Loucy (cell line): ENCODE results near the gene SLC5A10.
A peak's percentile ranks its signal among the peaks of the same experiment; 100 is the strongest.

ENCODE experiments used
- H2AFZ ChIP-seq: fragments of 200-600 bp; sonication (generic); 2 replicates; pipeline ENCODE4 v1.6.0; 2016; ENCODE audit warnings: antibody characterized with exemption, mild to moderate bottlenecking, low read length, moderate library complexity
- H3F3A ChIP-seq: fragments of 200-600 bp; 2 replicates; pipeline ENCODE4 v1.6.0; 2016; ENCODE audit warnings: antibody characterized with exemption, low read depth, mild to moderate bottlenecking
- H3K27me3 ChIP-seq: fragments of 200-600 bp; sonication (generic); 2 replicates; pipeline ENCODE4 v1.6.1; 2014; ENCODE audit warnings: low read length, mild to moderate bottlenecking; ENCODE audit not compliant: insufficient read depth, poor library complexity, severe bottlenecking
- H3K36me3 ChIP-seq: fragments of 200-600 bp; sonication (generic); 2 replicates; pipeline ENCODE4 v1.6.1; 2016; ENCODE audit warnings: low read length; ENCODE audit not compliant: insufficient read depth
- H3K4me1 ChIP-seq: fragments of 200-600 bp; sonication (generic); 2 replicates; pipeline ENCODE4 v1.5.1; 2014; ENCODE audit warnings: low read length, mild to moderate bottlenecking; ENCODE audit not compliant: insufficient read depth, poor library complexity, severe bottlenecking
- H3K4me2 ChIP-seq: fragments of 200-600 bp; sonication (generic); 2 replicates; pipeline ENCODE4 v1.6.0; 2014; ENCODE audit warnings: antibody characterized with exemption, low read length, low read depth, mild to moderate bottlenecking; ENCODE audit not compliant: poor library complexity, severe bottlenecking
- H3K4me3 ChIP-seq: fragments of 200-600 bp; sonication (generic); 2 replicates; pipeline ENCODE4 v1.5.1; 2014; ENCODE audit warnings: low read length, mild to moderate bottlenecking, mixed read lengths; ENCODE audit not compliant: poor library complexity, severe bottlenecking
- H3K79me2 ChIP-seq: fragments of 200-600 bp; sonication (generic); 2 replicates; pipeline ENCODE4 v1.6.1; 2014; ENCODE audit warnings: low read length; ENCODE audit not compliant: insufficient read depth
- H3K9ac ChIP-seq: fragments of 200-600 bp; sonication (generic); 2 replicates; pipeline ENCODE4 v1.6.0; 2014; ENCODE audit warnings: mild to moderate bottlenecking, low read depth, low read length, moderate library complexity; ENCODE audit not compliant: poor library complexity, severe bottlenecking
- H3K9me2 ChIP-seq: fragments of 200-600 bp; sonication (generic); replicated peaks from 2 replicates; pipeline ENCODE4 v1.6.1; 2016; ENCODE audit warnings: low read depth, low read length, mixed read lengths
- H3K9me3 ChIP-seq: fragments of 200-600 bp; sonication (generic); 2 replicates; pipeline ENCODE4 v1.6.1; 2014; ENCODE audit warnings: mild to moderate bottlenecking, antibody characterized with exemption, low read length, low read depth; ENCODE audit not compliant: insufficient read depth
- H4K20me1 ChIP-seq: fragments of 200-600 bp; sonication (generic); 2 replicates; pipeline ENCODE4 v1.6.0; 2014; ENCODE audit warnings: antibody characterized with exemption, low read length, mild to moderate bottlenecking; ENCODE audit not compliant: insufficient read depth, poor library complexity, severe bottlenecking
- CTCF ChIP-seq: fragments of 200-600 bp; sonication (generic); conservative IDR thresholded peaks from 2 replicates; pipeline ENCODE4 v1.5.1; 2014; ENCODE audit warnings: mild to moderate bottlenecking, antibody characterized with exemption, low read length
- EZH2phosphoT487 ChIP-seq: fragments of 200-600 bp; IDR thresholded peaks from 2 replicates; pipeline ENCODE4 v1.6.1; 2018; ENCODE audit warnings: antibody characterized with exemption, mild to moderate bottlenecking, moderate library complexity, borderline replicate concordance

Gene SLC5A10

DNA sequence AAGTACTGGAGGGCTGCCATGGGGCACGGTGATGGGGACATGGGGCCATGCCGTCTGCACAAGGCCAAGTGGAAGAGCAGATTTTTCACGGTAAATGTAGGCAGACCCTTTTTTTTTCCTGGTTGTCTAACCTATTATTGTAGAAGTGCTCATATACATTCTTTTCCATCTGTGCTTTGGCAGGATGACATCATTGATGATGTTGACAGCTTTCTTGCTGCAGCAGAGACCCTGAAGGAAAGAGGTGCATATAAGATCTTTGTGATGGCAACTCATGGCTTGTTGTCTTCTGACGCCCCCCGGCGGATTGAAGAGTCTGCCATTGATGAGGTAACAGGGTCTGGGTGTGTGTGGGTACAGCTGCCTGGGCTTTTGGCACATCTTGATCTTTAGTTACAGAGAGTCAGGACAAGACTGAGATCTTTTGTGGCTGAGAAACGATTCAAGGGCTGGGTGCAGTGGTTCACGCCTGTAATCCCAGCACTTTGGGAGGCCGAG lies 23.3 kb upstream of the SLC5A10 start:
- peaks cover 15% of the 10 kb centered on the region for H3K4me1 ChIP-seq
- no peaks in the 10 kb centered on the region for H3F3A ChIP-seq
- TF ChIP-seq CTCF (peak; percentile 31; the same call in 1 of the 2 replicates), EZH2phosphoT487 (no peak)
- no peak overlapping the region for H3K9ac ChIP-seq
- no peak overlapping the region for H2AFZ ChIP-seq
- H3K4me3 ChIP-seq, result no peak overlapping the region
- no peaks in the 10 kb centered on the region for H3K9me2 ChIP-seq
- H3K27me3 ChIP-seq, result no peaks in the 10 kb centered on the region
- no peaks in the 10 kb centered on the region for H3K9me3 ChIP-seq
- H4K20me1 ChIP-seq, result no peaks in the 10 kb centered on the region
- H3K4me2 ChIP-seq, result no peak overlapping the region
- H3K36me3 ChIP-seq, result peaks cover 60% of the 10 kb centered on the region
- H3K79me2 ChIP-seq, result peaks cover 16% of the 10 kb centered on the region

DNA sequence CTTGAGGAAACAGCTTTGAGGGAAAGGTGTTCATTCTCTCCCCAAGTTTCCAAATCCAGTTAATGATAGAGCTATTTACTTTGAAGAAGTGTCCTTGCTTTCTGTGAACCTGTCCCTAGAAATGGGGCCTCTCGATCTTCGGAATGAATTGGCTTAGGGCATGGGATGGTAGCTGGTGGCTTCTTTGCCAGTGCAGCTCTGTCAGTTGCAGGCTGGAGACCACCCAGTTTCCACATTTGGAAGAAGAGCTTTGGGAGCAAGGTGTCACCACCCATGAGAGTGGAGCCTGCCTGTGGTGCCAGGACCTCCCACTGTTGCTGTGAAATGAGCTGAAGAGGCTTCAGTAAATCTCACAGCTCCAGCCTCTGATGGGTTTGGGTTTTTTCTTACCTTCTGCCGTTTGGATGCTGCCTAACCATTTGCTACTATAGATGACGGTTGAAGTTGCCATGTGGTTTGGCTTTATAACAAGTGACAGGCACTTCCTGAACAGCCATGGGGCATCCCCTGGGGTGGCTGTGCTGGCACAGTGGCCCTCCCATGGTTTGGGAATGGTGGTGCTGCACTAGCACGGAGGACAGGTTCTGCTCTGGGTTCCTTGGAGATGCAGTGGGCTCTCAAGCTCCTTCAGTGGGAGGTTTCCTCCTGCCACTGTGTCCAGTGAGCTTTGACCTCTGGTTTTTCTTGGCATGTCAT lies 19.5 kb upstream of the SLC5A10 start:
- Histone ChIP-seq H4K20me1 (no peaks in the 10 kb centered on the region), H3K4me3 (no peak overlapping the region), H3K9ac (peak overlapping the region; percentile 4), H3K27me3 (no peaks in the 10 kb centered on the region), H3K9me3 (no peaks in the 10 kb centered on the region), H3K4me2 (no peak overlapping the region), H2AFZ (no peak overlapping the region), H3K9me2 (no peaks in the 10 kb centered on the region), H3K4me1 (peaks cover 10% of the 10 kb centered on the region), H3K79me2 (0 out of 2 replicates have a peak, but pooled peaks cover 3% of the 10 kb centered on the region), H3F3A (no peaks in the 10 kb centered on the region), H3K36me3 (peaks cover 42% of the 10 kb centered on the region)
- TF ChIP-seq EZH2phosphoT487 (no peak), CTCF (no peak)

DNA sequence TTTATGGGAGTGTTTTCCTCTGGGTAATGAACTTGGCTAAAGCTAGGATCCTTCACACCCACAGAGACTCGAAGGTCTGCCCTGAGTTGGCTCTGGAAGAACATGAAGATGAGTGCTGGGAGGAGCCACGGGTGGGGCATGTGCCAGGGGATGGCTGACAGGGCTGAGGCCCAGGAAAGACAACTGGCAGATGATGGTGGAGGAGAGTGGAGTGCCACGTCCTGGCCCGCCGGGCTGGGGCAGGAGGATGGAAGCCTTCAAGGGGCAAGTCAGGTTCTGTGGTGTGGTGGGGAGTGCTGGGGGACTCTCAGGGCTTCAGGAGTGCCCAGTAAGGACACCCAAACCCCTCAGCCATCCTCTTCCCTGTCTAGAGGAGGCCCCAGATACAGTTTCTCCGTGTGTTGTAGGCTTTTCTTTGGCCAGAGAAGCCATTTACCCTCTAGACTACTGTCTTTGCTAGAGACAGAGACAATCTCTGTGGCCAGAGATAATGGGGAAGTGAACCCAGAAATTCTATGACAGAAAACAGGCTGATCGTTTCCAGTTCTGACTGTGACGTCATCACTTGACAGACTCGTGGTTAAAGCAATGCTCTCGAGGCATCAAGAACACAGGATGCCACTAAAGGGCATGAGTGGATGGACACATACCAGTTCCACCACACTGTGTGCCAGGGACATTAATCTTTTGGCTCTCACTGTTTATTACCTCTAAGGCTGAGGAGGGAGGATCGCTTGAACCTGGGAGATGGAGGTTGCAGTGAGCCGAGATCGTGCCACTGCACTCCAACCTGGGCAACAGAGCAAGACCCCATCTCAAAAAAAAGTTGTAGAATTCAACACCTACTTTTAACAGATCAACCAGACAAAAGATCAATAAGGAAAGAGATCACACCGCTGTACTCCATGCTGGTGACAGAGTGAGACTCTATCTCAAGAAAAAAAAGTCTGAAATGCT lies 18.6 kb upstream of the SLC5A10 start:
- H2AFZ ChIP-seq, result no peak overlapping the region
- H4K20me1 ChIP-seq, result no peaks in the 10 kb centered on the region
- no peak overlapping the region for H3K4me3 ChIP-seq
- no peaks in the 10 kb centered on the region for H3K79me2 ChIP-seq
- peak overlapping the region; percentile 4 for H3K9ac ChIP-seq
- H3K27me3 ChIP-seq, result no peaks in the 10 kb centered on the region
- no peaks in the 10 kb centered on the region for H3F3A ChIP-seq
- peaks cover 38% of the 10 kb centered on the region for H3K36me3 ChIP-seq
- H3K9me3 ChIP-seq, result no peaks in the 10 kb centered on the region
- peaks cover 10% of the 10 kb centered on the region for H3K4me1 ChIP-seq
- no peak overlapping the region for H3K4me2 ChIP-seq
- no peaks in the 10 kb centered on the region for H3K9me2 ChIP-seq
- TF ChIP-seq EZH2phosphoT487 (no peak), CTCF (no peak)
